CD4-positive, alpha-beta T cell (primary cell): ENCODE data around the gene NTSR2. TPM values are rescaled to one million over a fixed set of nuclear protein-coding genes. Genes with fewer than 3 reads are reported as not detected.

Experiments used
- ATAC-seq: fragments of 200-7000 bp; cut with Tn5 transposase; one replicate; pipeline ENCODE4 v1.10.0; 2022; ENCODE audit warnings: mild to moderate bottlenecking; ENCODE audit not compliant: poor library complexity
- CTCF ChIA-PET: fragments of 350-600 bp; sonication (Branson Sonifier 250); formaldehyde crosslinking; loops from one replicate; lab custom pipeline; 2021; ENCODE audit warnings: antibody characterized with exemption, inconsistent platforms; lab: Charles Lee
- POLR2A ChIA-PET: fragments of 350-600 bp; sonication (Branson Sonifier 250); formaldehyde crosslinking; loops from one replicate; lab custom pipeline; 2021; ENCODE audit warnings: antibody characterized with exemption, inconsistent platforms; lab: Charles Lee
- DNase-seq, 14 experiments: peaks; one replicate each; pipeline ENCODE4 v3.0.0-alpha.2; 2013 to 2020; ENCODE audit warnings: mixed read lengths in 2 of 14
- H3K27ac ChIP-seq, 2 donors: one replicate each; pipeline versions ENCODE4 v1.5.1 to v1.7.0; 2013; ENCODE audit warnings: low read length in 2 of 2, low read depth in 1 of 2, mild to moderate bottlenecking in 1 of 2
- H3K27me3 ChIP-seq, 2 experiments: 1 replicate in 1 of 2; 2 replicates in 1 of 2; pipeline versions ENCODE4 v1.6.1 to v1.7.0; 2013; ENCODE audit warnings: low read length in 2 of 2, control low read depth in 1 of 2, mild to moderate bottlenecking in 1 of 2, moderate library complexity in 1 of 2; ENCODE audit not compliant: insufficient read depth in 2 of 2, control insufficient read depth in 1 of 2
- H3K36me3 ChIP-seq: one replicate; pipeline ENCODE4 v1.6.1; 2013; ENCODE audit warnings: low read length, control low read depth; ENCODE audit not compliant: insufficient read depth
- H3K4me1 ChIP-seq: one replicate; pipeline ENCODE4 v1.6.1; 2013; ENCODE audit warnings: low read length, control low read depth; ENCODE audit not compliant: insufficient read depth
- H3K4me3 ChIP-seq: one replicate; pipeline ENCODE4 v1.5.1; 2013; ENCODE audit warnings: mild to moderate bottlenecking, low read length, moderate library complexity
- H3K9me3 ChIP-seq, 2 experiments: 1 replicate in 1 of 2; 2 replicates in 1 of 2; pipeline versions ENCODE4 v1.6.1 to v1.7.0; 2013; ENCODE audit warnings: low read length in 2 of 2, mild to moderate bottlenecking in 2 of 2, control low read depth in 1 of 2, moderate library complexity in 1 of 2; ENCODE audit not compliant: control insufficient read depth in 1 of 2, insufficient read depth in 1 of 2
- H3K27ac Mint-ChIP-seq: one replicate; pipeline ENCODE4 v1.8.0; 2020; ENCODE audit warnings: mixed read lengths
- H3K27me3 Mint-ChIP-seq: one replicate; pipeline ENCODE4 v1.8.0; 2021; ENCODE audit warnings: mixed read lengths
- H3K36me3 Mint-ChIP-seq: one replicate; pipeline ENCODE4 v1.8.0; 2021; ENCODE audit warnings: low read depth, mixed read lengths
- H3K4me1 Mint-ChIP-seq: one replicate; pipeline ENCODE4 v1.8.0; 2021; ENCODE audit warnings: low read depth, mixed read lengths
- H3K4me3 Mint-ChIP-seq: one replicate; pipeline ENCODE4 v1.8.0; 2020; ENCODE audit warnings: mild to moderate bottlenecking, mixed read lengths
- H3K9me3 Mint-ChIP-seq: one replicate; pipeline ENCODE4 v1.8.0; 2020; ENCODE audit warnings: mixed read lengths
- CTCF ChIP-seq: fragments of 200-600 bp; IDR thresholded peaks from one replicate; pipeline ENCODE4 v1.8.0; 2022; ENCODE audit warnings: antibody characterized with exemption, mild to moderate bottlenecking
- intact Hi-C, 2 experiments: fragments of 100-400 bp; cut with DNase I in 1 of 2; cut with micrococcal nuclease in 1 of 2; formaldehyde crosslinking; loops; one replicate each; pipeline versions ENCODE4 v1.15.1 to v1.9.0; 2023 to 2025; cut with DNase I, micrococcal nuclease
- polyA plus RNA-seq, 2 donors: library from polyadenylated mRNA; unstranded; fragments of 120-200 nt; gene quantifications; one replicate each; pipeline ENCODE4 v1.2.1, GENCODE V29; 2013
- total RNA-seq, 174 experiments: library from RNA in 2 of 174; stranded (reverse) in 2 of 174; gene quantifications; one replicate each; pipeline ENCODE4 v1.2.3 and lab custom pipeline; 2021 to 2026

NTSR2 gene
- not detected for total RNA-seq
- not detected for polyA plus RNA-seq (2013, experiment 1 of 2)
- not detected for polyA plus RNA-seq (2013, experiment 2 of 2)
- 0 to 0.12 (median 0) reads per million in 172 experiments for total RNA-seq (lab: John Stamatoyannopoulos, UW)

GRCh38 chr2:11669454-11670291 is at the start of gene NTSR2:
Gene NTSR2 (minus strand): TSS chr2:11670195. CDS start chr2:11670129, 66 bp downstream.
- no peak for TF ChIP-seq CTCF
- Mint-ChIP-seq H3K36me3 (no peaks in the 10 kb centered on the region), H3K4me3 (no peak within 1 kb of the TSS), H3K9me3 (no peaks in the 10 kb centered on the region), H3K27me3 (peaks cover 69% of the 10 kb centered on the region), H3K4me1 (no peaks in the 10 kb centered on the region), H3K27ac (no peak within 1 kb of the TSS)
- peak; percentile 66 for ATAC-seq
- Histone ChIP-seq H3K27me3 (peaks cover 16 to 31% of the 10 kb centered on the region in 2 experiments), H3K36me3 (no peaks in the 10 kb centered on the region), H3K4me1 (no peaks in the 10 kb centered on the region), H3K4me3 (no peak within 1 kb of the TSS), H3K27ac (no peak within 1 kb of the TSS), H3K9me3 (peaks cover 0 to 8% of the 10 kb centered on the region in 2 experiments)
- ChIA-PET CTCF (no interaction called here), POLR2A (no interaction called here)
- DNase-seq, result peak in 4 of 14 experiments; percentile 20 to 52 (median 36)
- intact Hi-C loops, result no loop called here

DNA sequence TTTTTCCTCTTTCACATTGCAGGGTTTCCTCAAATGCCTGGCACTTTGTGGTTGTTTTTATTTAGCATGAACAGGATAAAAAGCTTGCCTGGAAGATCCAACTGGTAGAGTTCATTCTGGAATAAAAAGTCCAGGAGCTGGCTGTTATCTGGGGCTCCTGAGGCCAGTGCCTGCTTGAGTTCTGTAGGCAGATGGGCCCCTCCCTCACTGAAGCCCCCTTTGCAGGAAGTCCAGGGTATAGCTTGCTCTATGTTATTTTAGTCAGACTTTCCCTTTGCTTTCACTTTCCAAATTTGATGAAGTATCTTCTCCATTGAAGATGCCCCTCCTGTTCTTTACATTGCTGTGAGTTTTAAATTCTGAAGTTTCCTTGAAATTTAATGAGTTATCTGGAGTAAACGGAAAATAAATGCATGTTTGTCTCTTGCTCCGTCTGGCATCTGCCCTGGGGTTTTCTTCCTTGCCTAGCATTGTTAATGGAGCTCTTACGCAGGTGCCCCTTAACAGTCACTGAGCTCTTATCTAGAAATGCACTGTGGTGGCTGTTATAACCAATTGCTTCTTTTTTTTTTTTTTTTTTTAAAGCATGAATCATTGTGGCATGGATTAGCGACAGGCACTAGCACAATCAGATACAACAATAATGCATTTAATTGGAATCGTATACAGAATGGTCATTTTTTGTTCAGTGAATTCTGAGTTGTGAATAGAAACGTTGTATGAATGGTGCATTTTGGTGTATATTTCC is 49.4 kb upstream of the NTSR2 start:
- no peak overlapping the region for H3K27ac Mint-ChIP-seq
- DNase-seq, result no peak
- Histone ChIP-seq H3K27ac (no peak overlapping the region), H3K4me1 (no peaks in the 10 kb centered on the region), H3K36me3 (no peaks in the 10 kb centered on the region), H3K9me3 (no peaks in the 10 kb centered on the region), H3K4me3 (no peak overlapping the region), H3K27me3 (peaks cover 0 to 13% of the 10 kb centered on the region in 2 experiments)
- H3K9me3 Mint-ChIP-seq, result no peaks in the 10 kb centered on the region
- peaks cover 53% of the 10 kb centered on the region for H3K27me3 Mint-ChIP-seq
- no peak overlapping the region for H3K4me3 Mint-ChIP-seq
- no peak for TF ChIP-seq CTCF
- CTCF ChIA-PET, result interaction anchor here (0.8 to 1.5 kb wide), 2 partner anchors 27 to 44 kb away, joined by 3 read pairs; no protein-coding TSS in a partner anchor
- POLR2A ChIA-PET, result no interaction called here
- no peak for ATAC-seq
- H3K4me1 Mint-ChIP-seq, result peaks cover 9% of the 10 kb centered on the region
- no peaks in the 10 kb centered on the region for H3K36me3 Mint-ChIP-seq
- intact Hi-C loops, result no loop called here

GRCh38 chr2:11718606-11719005 is 48.6 kb upstream of the NTSR2 start:
- Mint-ChIP-seq H3K27me3 (peaks cover 46% of the 10 kb centered on the region), H3K27ac (no peak overlapping the region), H3K4me1 (peaks cover 9% of the 10 kb centered on the region), H3K9me3 (no peaks in the 10 kb centered on the region), H3K4me3 (no peak overlapping the region), H3K36me3 (no peaks in the 10 kb centered on the region)
- no peak overlapping the region for H3K4me3 ChIP-seq
- no peak for ATAC-seq
- no peak overlapping the region for H3K27ac ChIP-seq
- intact Hi-C loops, result no loop called here
- no peak for TF ChIP-seq CTCF
- ChIA-PET POLR2A (no interaction called here), CTCF (interaction anchor here (1.5 kb wide), 1 partner anchor 26 kb away, joined by 3 read pairs; no protein-coding TSS in a partner anchor)
- no peaks in the 10 kb centered on the region for H3K4me1 ChIP-seq
- no peak for DNase-seq
- H3K27me3 ChIP-seq, result peaks cover 0 to 13% of the 10 kb centered on the region in 2 experiments
- H3K36me3 ChIP-seq, result no peaks in the 10 kb centered on the region
- no peaks in the 10 kb centered on the region for H3K9me3 ChIP-seq
